Kidney (tissue), 14 donors: ENCODE results near the gene PRG2. TPM values are rescaled to one million over a fixed set of nuclear protein-coding genes. Genes with fewer than 3 reads are reported as not detected.

Source experiments
- DNase-seq, 5 donors: peaks; one replicate each; pipeline ENCODE4 v3.0.0-alpha.2; 2013 to 2020
- FAIRE-seq: peaks from 2 replicates; lab custom pipeline; 2012; peaks lifted over from hg19 to GRCh38; lab: Jason Lieb, UNC
- H3K27ac ChIP-seq, 2 donors: one replicate each; pipeline ENCODE4 v1.7.0; 2013; ENCODE audit warnings: low read depth in 2 of 2, low read length in 2 of 2, inconsistent platforms in 1 of 2
- H3K27me3 ChIP-seq: one replicate; pipeline ENCODE4 v1.7.1; 2013; ENCODE audit warnings: low read length, inconsistent platforms; ENCODE audit not compliant: control insufficient read depth, insufficient read depth
- H3K36me3 ChIP-seq, 3 donors: one replicate each; pipeline versions ENCODE4 v1.7.0 to v1.7.1; 2013; ENCODE audit warnings: low read length in 3 of 3, control low read depth in 1 of 3, inconsistent platforms in 1 of 3; ENCODE audit not compliant: insufficient read depth in 3 of 3, control insufficient read depth in 2 of 3
- H3K4me1 ChIP-seq, 3 donors: one replicate each; pipeline versions ENCODE4 v1.7.0 to v1.7.1; 2013; ENCODE audit warnings: low read length in 3 of 3, inconsistent platforms in 1 of 3, low read depth in 1 of 3; ENCODE audit not compliant: control insufficient read depth in 2 of 3, insufficient read depth in 2 of 3
- H3K4me3 ChIP-seq, 3 donors: one replicate each; pipeline versions ENCODE4 v1.7.0 to v1.8.1; 2013; ENCODE audit warnings: low read length in 3 of 3, control low read depth in 1 of 3, inconsistent platforms in 1 of 3
- H3K9ac ChIP-seq, 3 donors: one replicate each; pipeline versions ENCODE4 v1.7.0 to v1.7.1; 2013; ENCODE audit warnings: low read length in 3 of 3, control low read depth in 1 of 3, inconsistent platforms in 1 of 3
- H3K9me3 ChIP-seq, 3 donors: one replicate each; pipeline versions ENCODE4 v1.7.0 to v1.7.1; 2013; ENCODE audit warnings: low read length in 3 of 3, control low read depth in 1 of 3, inconsistent platforms in 1 of 3; ENCODE audit not compliant: control insufficient read depth in 2 of 3, insufficient read depth in 1 of 3
- CTCF ChIP-seq: IDR thresholded peaks from 3 replicates; pipeline ENCODE4 v1.5.1; 2012; ENCODE audit warnings: mild to moderate bottlenecking, moderate library complexity, borderline replicate concordance; ENCODE audit not compliant: insufficient read depth; ENCODE audit errors: extremely low read depth
- intact Hi-C: fragments of 100-400 bp; cut with DNase I; formaldehyde crosslinking; loops from one replicate; pipeline ENCODE4 v1.11.1; 2022
- polyA plus RNA-seq: library from polyadenylated mRNA; stranded (reverse); fragments of 350-450 nt; fragmentation: Illumina TruSeq; extraction: RNeasy Lipid Tissue Mini Kit (QIAGEN cat#74804); gene quantifications from one replicate; pipeline ENCODE4 v1.2.3, GENCODE V29; 2014; ENCODE audit warnings: low read depth, low replicate concordance; ENCODE audit not compliant: insufficient read depth
- total RNA-seq: library from RNA; stranded (reverse); fragmentation: NEBNext Ultra II Directional; extraction: Animal tissue kit (Norgen Biotek cat#: 25700); gene quantifications from one replicate; pipeline ENCODE4 v1.2.1, GENCODE V29; 2021
- donor health status: control.
- donor health status: control.
- donor health status: control.
- donor health status: control.
- donor health status: control.
- donor health status: DM: yes; HTN: yes; CAD: no.
- donor health status: Normal renal cell carcinoma (clear cell type).

Gene PRG2
- total and polyA plus RNA-seq, 2 donors from 2014 or later = 0.22 TPM; not detected in 1

GRCh38 chr11:57436031-57436430 lies 45.6 kb upstream of the PRG2 start:
- no peak overlapping the region for H3K9ac ChIP-seq
- no peak overlapping the region for H3K4me3 ChIP-seq
- H3K9me3 ChIP-seq = no peaks in the 10 kb centered on the region
- intact Hi-C loops = no loop called here
- H3K4me1 ChIP-seq = no peaks in the 10 kb centered on the region
- FAIRE-seq (no peak), DNase-seq (no peak)
- no peak overlapping the region for H3K27ac ChIP-seq
- TF ChIP-seq CTCF = no peak
- H3K36me3 ChIP-seq = no peaks in the 10 kb centered on the region
- no peaks in the 10 kb centered on the region for H3K27me3 ChIP-seq

GRCh38 chr11:57434640-57435546 lies 44.4 kb upstream of the PRG2 start:
- FAIRE-seq (no peak), DNase-seq (no peak)
- Histone ChIP-seq H3K36me3 (no peaks in the 10 kb centered on the region), H3K27me3 (no peaks in the 10 kb centered on the region), H3K27ac (no peak overlapping the region), H3K9me3 (no peaks in the 10 kb centered on the region), H3K4me1 (no peaks in the 10 kb centered on the region), H3K4me3 (no peak overlapping the region), H3K9ac (no peak overlapping the region)
- intact Hi-C loops = no loop called here
- no peak for TF ChIP-seq CTCF

- DNase-seq = no peak
- H3K27ac ChIP-seq = no peak overlapping the region
- FAIRE-seq = no peak
Measured at GRCh38 chr11:57432714-57433163, 42.3 kb upstream of the PRG2 start.

More at GRCh38 chr11:57432714-57433163, 42.3 kb upstream of the PRG2 start:
- no peak for TF ChIP-seq CTCF
- Histone ChIP-seq H3K9me3 (no peaks in the 10 kb centered on the region), H3K36me3 (no peaks in the 10 kb centered on the region), H3K4me3 (no peak overlapping the region), H3K27me3 (no peaks in the 10 kb centered on the region), H3K9ac (no peak overlapping the region), H3K4me1 (no peaks in the 10 kb centered on the region)
- intact Hi-C loops = no loop called here
